Measurements from ENCODE around the gene PLCXD3.

- no peak for TF ChIP-seq CTCF (conservative IDR thresholded peaks at IDR 0.05)
- no peak for TF ChIP-seq ZFX (IDR thresholded peaks at IDR 0.05)
Measured at GRCh38 chr5:41268894-41269293, 241.5 kb downstream of the PLCXD3 start.

All from C4-2B (cell line).